DND-41 (cell line): Measurements from ENCODE around the gene DIS3L.

ENCODE experiments used
- ATAC-seq: fragments of 200-7000 bp; cut with Tn5 transposase; 3 replicates; pipeline ENCODE4 v1.9.1; 2021; ENCODE audit warnings: low read depth; ENCODE audit not compliant: insufficient read depth
- DNase-seq: peaks from one replicate; pipeline ENCODE4 v3.0.0-alpha.2; 2020
- H2AFZ ChIP-seq: 2 replicates; pipeline ENCODE4 v1.6.0; 2012; ENCODE audit warnings: low read depth, low read length
- H3K27ac ChIP-seq: 2 replicates; pipeline ENCODE4 v1.5.1; 2012; ENCODE audit warnings: low read length, inconsistent platforms
- H3K27me3 ChIP-seq: fragments of 200-600 bp; sonication (generic); 2 replicates; pipeline ENCODE4 v1.6.0; 2012; ENCODE audit warnings: low read length, mild to moderate bottlenecking, inconsistent platforms; ENCODE audit not compliant: insufficient read depth, poor library complexity
- H3K36me3 ChIP-seq: 2 replicates; pipeline ENCODE4 v1.5.1; 2012; ENCODE audit warnings: low read length, inconsistent platforms; ENCODE audit not compliant: insufficient read depth
- H3K4me1 ChIP-seq: 2 replicates; pipeline ENCODE4 v1.5.1; 2012; ENCODE audit warnings: mild to moderate bottlenecking, low read length; ENCODE audit not compliant: insufficient read depth
- H3K4me2 ChIP-seq: 2 replicates; pipeline ENCODE4 v1.6.0; 2012; ENCODE audit warnings: mild to moderate bottlenecking, moderate library complexity, low read length, inconsistent platforms; ENCODE audit not compliant: insufficient read depth
- H3K4me3 ChIP-seq, 2 experiments: fragments of 200-600 bp in 1 of 2; shearing (Covaris generic) in 1 of 2; 2 replicates each; pipeline ENCODE4 v1.5.1; 2012 to 2016; ENCODE audit warnings: inconsistent platforms in 2 of 2, low read length in 2 of 2, mild to moderate bottlenecking in 2 of 2, low read depth in 1 of 2, moderate library complexity in 1 of 2
- H3K79me2 ChIP-seq: 2 replicates; pipeline ENCODE4 v1.6.0; 2012; ENCODE audit warnings: low read length, inconsistent platforms; ENCODE audit not compliant: insufficient read depth
- H3K9ac ChIP-seq: 2 replicates; pipeline ENCODE4 v1.6.0; 2012; ENCODE audit warnings: low read depth, mild to moderate bottlenecking, inconsistent platforms, low read length, moderate library complexity
- H3K9me3 ChIP-seq: 2 replicates; pipeline ENCODE4 v1.5.1; 2012; ENCODE audit warnings: low read length, moderate library complexity, mild to moderate bottlenecking, inconsistent platforms; ENCODE audit not compliant: insufficient read depth, severe bottlenecking
- H4K20me1 ChIP-seq: 2 replicates; pipeline ENCODE4 v1.6.0; 2012; ENCODE audit warnings: low read length; ENCODE audit not compliant: insufficient read depth
- CTCF ChIP-seq: IDR thresholded peaks from 2 replicates; pipeline ENCODE4 v1.5.1; 2012; ENCODE audit warnings: borderline replicate concordance, low read length, moderate library complexity, mild to moderate bottlenecking; ENCODE audit not compliant: poor library complexity, severe bottlenecking; ENCODE audit errors: extremely low read depth
- EZH2 ChIP-seq: IDR thresholded peaks from 3 replicates; pipeline ENCODE4 v1.6.1; 2012; ENCODE audit warnings: borderline replicate concordance, low read depth, mild to moderate bottlenecking, moderate library complexity, low read length, inconsistent platforms; ENCODE audit not compliant: severe bottlenecking

The DIS3L gene

GRCh38 chr15:66294932-66295235, 1.5 kb downstream of the DIS3L start:
- 0 out of 2 replicates have a peak overlapping the region, but pooled peaks have one; percentile 98 for H2AFZ ChIP-seq
- DNase-seq (no peak), ATAC-seq (no peak)
- peak overlapping the region; percentile 85 for H3K4me2 ChIP-seq
- H3K4me3 ChIP-seq, result peak overlapping the region in 1 of 2 experiments; percentile 74; a peak in 2 of 4 replicates
- peaks cover 27% of the 10 kb centered on the region for H3K36me3 ChIP-seq
- TF ChIP-seq CTCF (no peak), EZH2 (no peak)
- H3K27ac ChIP-seq, result peak overlapping the region; percentile 93; the same call in 1 of the 2 replicates
- H3K79me2 ChIP-seq, result peaks cover 63% of the 10 kb centered on the region
- no peaks in the 10 kb centered on the region for H3K27me3 ChIP-seq
- peak overlapping the region; percentile 97 for H3K9ac ChIP-seq
- no peaks in the 10 kb centered on the region for H3K9me3 ChIP-seq
- peaks cover 46% of the 10 kb centered on the region for H3K4me1 ChIP-seq
- H4K20me1 ChIP-seq, result peaks cover 4% of the 10 kb centered on the region; the same call in 1 of the 2 replicates

GRCh38 chr15:66296186-66296585, 2.8 kb downstream of the DIS3L start:
- H3K9ac ChIP-seq, result peak overlapping the region; percentile 97
- DNase-seq (no peak), ATAC-seq (no peak)
- H3K36me3 ChIP-seq, result peaks cover 30% of the 10 kb centered on the region
- peaks cover 69% of the 10 kb centered on the region for H3K79me2 ChIP-seq
- H4K20me1 ChIP-seq, result peaks cover 4% of the 10 kb centered on the region; the same call in 1 of the 2 replicates
- TF ChIP-seq EZH2, result no peak
- TF ChIP-seq CTCF, result no peak
- peak overlapping the region; percentile 85; the same call in 1 of the 2 replicates for H3K4me2 ChIP-seq
- no peaks in the 10 kb centered on the region for H3K27me3 ChIP-seq
- no peaks in the 10 kb centered on the region for H3K9me3 ChIP-seq
- H3K27ac ChIP-seq, result no peak overlapping the region
- H3K4me3 ChIP-seq, result no peak overlapping the region
- H3K4me1 ChIP-seq, result peaks cover 46% of the 10 kb centered on the region
- no peak overlapping the region for H2AFZ ChIP-seq

- peaks cover 32% of the 10 kb centered on the region for H3K4me1 ChIP-seq
- H3K79me2 ChIP-seq, result peaks cover 50% of the 10 kb centered on the region
- H3K4me2 ChIP-seq, result no peak overlapping the region
- peaks cover 4% of the 10 kb centered on the region; the same call in 1 of the 2 replicates for H4K20me1 ChIP-seq
- ATAC-seq (no peak), DNase-seq (no peak)
- H3K27me3 ChIP-seq, result no peaks in the 10 kb centered on the region
- no peak overlapping the region for H3K4me3 ChIP-seq
- H3K9me3 ChIP-seq, result no peaks in the 10 kb centered on the region
- no peak overlapping the region for H3K27ac ChIP-seq
- no peak for TF ChIP-seq EZH2
- no peak for TF ChIP-seq CTCF
- no peak overlapping the region for H2AFZ ChIP-seq
- no peak overlapping the region for H3K9ac ChIP-seq
- peaks cover 45% of the 10 kb centered on the region for H3K36me3 ChIP-seq
These were observed 5.5 kb downstream of the DIS3L start for GRCh38 chr15:66298803-66299251.
